Activated CD4-positive, CD25-positive, alpha-beta regulatory T cell (primary cell): ENCODE data around the gene FKBP14.
"Not testable (repeated sequence)": the region's sequence is repeated elsewhere in the genome, so short reads cannot be mapped to it uniquely, and the experiment has no call there.

Experiments
- DNase-seq, 4 experiments: peaks; one replicate each; lab custom pipeline; 2025; lab: John Stamatoyannopoulos, UW

FKBP14 gene

GRCh38 chr7:29989257-29989995 is 37.1 kb downstream of the FKBP14 start, which contains the start of gene SCRN1:
SCRN1 (minus strand) TSS chr7:29989801; CDS start chr7:29969067, 20,734 bp downstream.
- peak in 1 of 4 experiments; percentile 6 for DNase-seq

GRCh38 chr7:29988424-29989256 is 37.9 kb downstream of the FKBP14 start:
- peak in 1 of 4 experiments; percentile 10 for DNase-seq

GRCh38 chr7:29987811-29988317 is 38.6 kb downstream of the FKBP14 start:
- DNase-seq: no peak

GRCh38 chr7:29987083-29987482 is 39.4 kb downstream of the FKBP14 start:
- DNase-seq: no peak

- no peak for DNase-seq
Measured at GRCh38 chr7:29980151-29980550, 46.4 kb downstream of the FKBP14 start.

- no peak for DNase-seq
Measured at GRCh38 chr7:29977886-29978651, 48.4 kb downstream of the FKBP14 start.

GRCh38 chr7:29976673-29977415 is 49.7 kb downstream of the FKBP14 start:
- no peak for DNase-seq

GRCh38 chr7:29976266-29976665 is 50.2 kb downstream of the FKBP14 start:
- DNase-seq: no peak

GRCh38 chr7:29975561-29975960 is 50.9 kb downstream of the FKBP14 start:
- DNase-seq: no peak

GRCh38 chr7:29974286-29974685 is 52.2 kb downstream of the FKBP14 start:
- DNase-seq: no peak

- DNase-seq: no peak
Measured at GRCh38 chr7:29972315-29972669, 54.2 kb downstream of the FKBP14 start.

GRCh38 chr7:29971566-29972314 is 54.8 kb downstream of the FKBP14 start:
- no peak for DNase-seq

- DNase-seq: no peak
Measured at GRCh38 chr7:29970158-29970557, 56.3 kb downstream of the FKBP14 start.

GRCh38 chr7:29969738-29970137 is 56.8 kb downstream of the FKBP14 start:
- no peak for DNase-seq

GRCh38 chr7:29968683-29969395 is 57.7 kb downstream of the FKBP14 start:
- no peak for DNase-seq

GRCh38 chr7:29965030-29965429 is 61.5 kb downstream of the FKBP14 start:
- no peak for DNase-seq

GRCh38 chr7:29962035-29962434 is 64.5 kb downstream of the FKBP14 start:
- no peak for DNase-seq

GRCh38 chr7:29961611-29962010 is 64.9 kb downstream of the FKBP14 start:
- DNase-seq: not testable (repeated sequence)
